Uterus (tissue), 4 donors: ENCODE measurements around the gene NTRK3. TPM values are rescaled to one million over a fixed set of nuclear protein-coding genes. Genes with fewer than 3 reads are reported as not detected.

Experiments
- DNase-seq, 2 donors: peaks; one replicate each; pipeline ENCODE4 v3.0.0-alpha.2; 2019 to 2020
- H3K27ac ChIP-seq, 2 donors: fragments of 200-600 bp; sonication (generic); 1 replicate in 1 of 2; 2 replicates in 1 of 2; pipeline ENCODE4 v1.5.1; 2016 to 2018
- H3K27me3 ChIP-seq, 2 donors: fragments of 200-600 bp; sonication (generic); one replicate each; pipeline ENCODE4 v1.5.1; 2018 to 2019; ENCODE audit warnings: control low read depth in 1 of 2
- H3K36me3 ChIP-seq, 2 donors: fragments of 200-600 bp; sonication (generic); one replicate each; pipeline ENCODE4 v1.5.1; 2019; ENCODE audit warnings: control low read depth in 1 of 2
- H3K4me1 ChIP-seq, 2 donors: fragments of 200-600 bp; sonication (generic); one replicate each; pipeline ENCODE4 v1.5.1; 2018 to 2019; ENCODE audit warnings: control low read depth in 1 of 2
- H3K4me3 ChIP-seq, 2 donors: fragments of 200-600 bp; sonication (generic); 1 replicate in 1 of 2; 2 replicates in 1 of 2; pipeline ENCODE4 v1.5.1; 2018 to 2019; ENCODE audit warnings: mild to moderate bottlenecking in 1 of 2
- H3K9me3 ChIP-seq, 2 donors: fragments of 200-600 bp; sonication (generic); one replicate each; pipeline ENCODE4 v1.5.1; 2019; ENCODE audit warnings: control low read depth in 1 of 2
- POLR2A ChIP-seq, 2 donors: fragments of 450-650 bp; IDR thresholded peaks; one replicate each; pipeline ENCODE4 v1.6.1; 2016; ENCODE audit warnings: antibody characterized with exemption in 2 of 2, mild to moderate bottlenecking in 1 of 2, moderate library complexity in 1 of 2
- intact Hi-C: fragments of 100-400 bp; cut with DNase I; formaldehyde crosslinking; loops from one replicate; pipeline ENCODE4 v1.15.1; 2023; ENCODE audit warnings: low total_unique reads
- total RNA-seq, 4 donors: library from RNA; depleted of rRNA in 3 of 4; stranded (reverse); fragments of >200 nt in 3 of 4; gene quantifications; one replicate each; pipeline versions ENCODE4 v1.1.0 to v1.2.4, GENCODE V29; 2014 to 2023
- TF ChIP-seq, protein P1 (sequence below), 4 experiments: fragments of 200-600 bp in 2 of 4; fragments of 450-650 bp in 2 of 4; sonication (generic) in 2 of 4; IDR thresholded peaks; one replicate each; pipeline ENCODE4 v1.5.1; 2016 to 2019; ENCODE audit warnings: antibody characterized with exemption in 4 of 4, mild to moderate bottlenecking in 2 of 4, moderate library complexity in 1 of 4
- donor health status: DM: yes; HTN: yes; CAD: no.

NTRK3 gene
- total RNA-seq, 4 donors from 2014 or later, result 6.9 to 47.0 (median 32.5) TPM

DNA sequence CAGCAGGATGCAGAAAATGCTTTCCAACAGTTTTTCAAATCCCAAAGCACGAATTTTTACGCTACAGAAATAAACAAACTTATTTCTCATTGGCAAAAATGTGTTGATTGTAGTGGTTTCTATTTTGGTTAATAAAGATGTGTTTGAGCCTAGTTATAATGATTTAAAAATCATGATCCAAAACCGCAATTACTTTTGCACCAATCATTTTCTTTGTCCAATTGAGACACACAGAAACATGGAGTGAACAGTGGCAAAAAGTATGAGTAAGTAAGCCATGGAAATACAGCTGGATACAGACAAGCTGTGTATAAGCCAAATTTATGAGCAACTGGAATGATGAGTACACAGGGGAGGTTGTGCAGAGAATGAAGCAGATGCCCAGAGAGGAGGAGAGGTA lies 427.9 kb downstream of the NTRK3 start:
- no peak for DNase-seq
- H3K27ac ChIP-seq, result no peak overlapping the region
- H3K36me3 ChIP-seq, result no peaks in the 10 kb centered on the region
- H3K4me3 ChIP-seq, result no peak overlapping the region
- intact Hi-C loops, result no loop called here
- no peaks in the 10 kb centered on the region for H3K27me3 ChIP-seq
- no peaks in the 10 kb centered on the region for H3K9me3 ChIP-seq
- TF ChIP-seq, protein P1, sequence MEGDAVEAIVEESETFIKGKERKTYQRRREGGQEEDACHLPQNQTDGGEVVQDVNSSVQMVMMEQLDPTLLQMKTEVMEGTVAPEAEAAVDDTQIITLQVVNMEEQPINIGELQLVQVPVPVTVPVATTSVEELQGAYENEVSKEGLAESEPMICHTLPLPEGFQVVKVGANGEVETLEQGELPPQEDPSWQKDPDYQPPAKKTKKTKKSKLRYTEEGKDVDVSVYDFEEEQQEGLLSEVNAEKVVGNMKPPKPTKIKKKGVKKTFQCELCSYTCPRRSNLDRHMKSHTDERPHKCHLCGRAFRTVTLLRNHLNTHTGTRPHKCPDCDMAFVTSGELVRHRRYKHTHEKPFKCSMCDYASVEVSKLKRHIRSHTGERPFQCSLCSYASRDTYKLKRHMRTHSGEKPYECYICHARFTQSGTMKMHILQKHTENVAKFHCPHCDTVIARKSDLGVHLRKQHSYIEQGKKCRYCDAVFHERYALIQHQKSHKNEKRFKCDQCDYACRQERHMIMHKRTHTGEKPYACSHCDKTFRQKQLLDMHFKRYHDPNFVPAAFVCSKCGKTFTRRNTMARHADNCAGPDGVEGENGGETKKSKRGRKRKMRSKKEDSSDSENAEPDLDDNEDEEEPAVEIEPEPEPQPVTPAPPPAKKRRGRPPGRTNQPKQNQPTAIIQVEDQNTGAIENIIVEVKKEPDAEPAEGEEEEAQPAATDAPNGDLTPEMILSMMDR (IDR thresholded peaks at IDR 0.05), result no peak
- TF ChIP-seq POLR2A (IDR thresholded peaks at IDR 0.05), result no peak
- no peaks in the 10 kb centered on the region for H3K4me1 ChIP-seq

DNA sequence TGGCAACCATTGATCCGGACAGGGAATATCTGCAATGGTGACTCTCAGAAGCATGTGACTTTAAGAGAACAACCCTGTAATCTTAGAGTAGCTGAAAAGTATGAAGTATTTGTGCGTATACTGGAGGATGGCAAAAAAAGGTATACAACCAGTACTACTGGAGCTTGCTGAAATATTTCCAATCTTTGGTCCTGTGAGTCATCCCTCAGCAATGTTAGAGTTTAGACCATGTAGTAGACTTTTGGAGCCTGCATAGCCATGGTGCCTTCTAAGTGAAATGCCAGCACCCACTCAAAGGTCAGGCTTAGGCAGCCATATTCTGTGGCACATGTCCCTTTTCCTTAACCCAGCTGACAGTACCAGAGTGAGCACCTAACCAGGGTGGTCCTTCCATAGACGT lies 429.4 kb downstream of the NTRK3 start:
- Histone ChIP-seq H3K27me3 (no peaks in the 10 kb centered on the region), H3K27ac (no peak overlapping the region), H3K9me3 (no peaks in the 10 kb centered on the region), H3K4me1 (no peaks in the 10 kb centered on the region), H3K4me3 (no peak overlapping the region), H3K36me3 (no peaks in the 10 kb centered on the region)
- intact Hi-C loops, result no loop called here
- no peak for TF ChIP-seq POLR2A (IDR thresholded peaks at IDR 0.05)
- TF ChIP-seq, protein P1 (IDR thresholded peaks at IDR 0.05), result no peak
- DNase-seq, result no peak

DNA sequence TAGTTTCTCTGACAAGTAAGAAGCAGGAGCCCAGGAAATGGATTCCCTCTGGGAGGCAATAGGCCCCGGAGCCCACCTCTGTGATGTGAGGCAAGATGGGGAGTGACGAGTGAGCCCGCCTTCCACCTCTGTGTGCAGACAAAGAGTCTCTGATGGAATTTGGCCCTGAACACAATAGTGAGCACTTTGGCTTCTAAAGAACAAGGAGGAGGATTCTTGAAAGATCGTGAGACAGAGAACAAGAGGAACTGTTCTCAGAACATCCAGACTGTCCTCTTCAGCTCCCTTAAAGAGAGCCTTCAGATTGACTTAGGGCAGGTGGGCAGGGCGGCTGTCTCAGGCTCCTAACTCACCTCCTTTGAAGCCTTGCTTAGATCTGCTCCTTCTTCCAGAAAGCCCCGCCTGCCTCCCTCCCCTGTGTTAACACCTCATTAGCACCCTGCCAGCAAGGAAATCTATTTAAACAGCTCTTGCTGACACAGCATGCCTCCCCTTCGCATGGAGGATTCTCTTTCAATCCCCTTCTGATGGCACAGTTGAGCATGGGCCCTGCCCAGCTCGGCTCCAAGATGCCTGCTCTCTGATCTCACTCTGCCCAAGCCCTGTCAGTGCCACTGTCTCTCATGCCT lies 430.3 kb downstream of the NTRK3 start:
- Histone ChIP-seq H3K9me3 (no peaks in the 10 kb centered on the region), H3K36me3 (no peaks in the 10 kb centered on the region), H3K4me1 (no peaks in the 10 kb centered on the region), H3K27ac (no peak overlapping the region), H3K27me3 (no peaks in the 10 kb centered on the region), H3K4me3 (no peak overlapping the region)
- TF ChIP-seq, protein P1 (IDR thresholded peaks at IDR 0.05), result no peak
- TF ChIP-seq POLR2A (IDR thresholded peaks at IDR 0.05), result no peak
- no peak for DNase-seq
- intact Hi-C loops, result no loop called here

DNA sequence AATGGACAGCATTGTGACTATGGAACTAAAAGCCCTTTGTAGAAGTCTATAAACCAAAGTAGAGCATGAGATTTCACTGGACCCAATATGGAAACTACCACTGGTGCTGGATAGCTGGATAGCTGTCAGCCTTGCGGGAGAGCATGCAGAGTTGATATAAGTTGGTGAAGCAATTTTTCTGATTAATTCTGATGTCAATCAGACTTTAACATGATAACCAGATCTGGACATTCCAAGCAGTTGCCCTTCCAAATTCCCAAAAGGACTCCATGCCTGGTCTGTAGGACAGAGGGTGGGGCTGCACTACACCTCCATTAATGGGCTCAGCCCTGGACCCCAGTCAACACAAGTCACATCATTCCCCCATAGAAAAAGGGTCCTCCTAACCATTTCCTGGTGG lies 437.8 kb downstream of the NTRK3 start:
- H3K36me3 ChIP-seq, result no peaks in the 10 kb centered on the region
- H3K27ac ChIP-seq, result no peak overlapping the region
- TF ChIP-seq, protein P1 (IDR thresholded peaks at IDR 0.05), result no peak
- TF ChIP-seq POLR2A (IDR thresholded peaks at IDR 0.05), result no peak
- intact Hi-C loops, result no loop called here
- H3K4me1 ChIP-seq, result no peaks in the 10 kb centered on the region
- no peak overlapping the region for H3K4me3 ChIP-seq
- no peaks in the 10 kb centered on the region for H3K9me3 ChIP-seq
- H3K27me3 ChIP-seq, result no peaks in the 10 kb centered on the region
- DNase-seq, result no peak

DNA sequence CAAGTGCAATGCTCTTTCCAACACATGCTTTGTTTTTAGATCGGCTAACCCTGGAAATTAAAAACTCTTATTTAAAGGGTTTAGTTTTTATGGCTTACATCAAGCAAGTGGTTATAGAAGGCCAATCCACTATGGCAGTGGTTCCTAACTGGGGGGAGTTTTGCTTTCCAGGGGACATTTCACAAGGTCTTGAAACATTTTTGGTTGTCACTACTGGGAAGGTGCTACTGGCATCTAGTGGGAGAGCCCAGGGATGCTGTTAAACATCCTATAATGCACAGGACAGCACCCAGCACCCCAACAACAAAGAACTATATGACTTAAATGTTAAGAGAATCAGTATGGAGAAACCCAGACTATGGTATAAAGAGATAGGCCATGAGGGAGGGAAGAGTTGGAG lies 439.0 kb downstream of the NTRK3 start:
- no peak overlapping the region for H3K4me3 ChIP-seq
- H3K27ac ChIP-seq, result no peak overlapping the region
- no peak for DNase-seq
- no peaks in the 10 kb centered on the region for H3K27me3 ChIP-seq
- no peaks in the 10 kb centered on the region for H3K4me1 ChIP-seq
- no peaks in the 10 kb centered on the region for H3K9me3 ChIP-seq
- TF ChIP-seq POLR2A (IDR thresholded peaks at IDR 0.05), result no peak
- no peaks in the 10 kb centered on the region for H3K36me3 ChIP-seq
- intact Hi-C loops, result no loop called here

DNA sequence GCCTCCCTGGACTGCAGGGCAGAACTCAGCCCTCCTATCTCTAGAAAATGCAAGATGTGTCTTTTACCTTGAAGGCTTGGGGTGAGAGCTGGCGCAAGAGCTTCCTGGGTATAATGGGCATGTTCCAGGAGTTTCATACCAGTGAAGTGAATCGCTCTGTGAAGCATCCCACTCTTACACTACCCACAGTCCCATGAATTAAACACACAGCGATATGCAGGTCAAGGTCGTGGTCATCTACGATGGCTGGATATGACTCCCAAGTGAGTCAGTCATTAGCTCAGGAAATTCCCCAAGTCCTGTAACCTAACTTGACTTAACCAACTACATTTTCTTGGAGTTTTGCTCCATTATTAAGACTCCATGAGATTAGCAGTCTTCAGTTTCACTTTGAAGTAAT lies 439.7 kb downstream of the NTRK3 start:
- H3K9me3 ChIP-seq, result no peaks in the 10 kb centered on the region
- H3K27me3 ChIP-seq, result no peaks in the 10 kb centered on the region
- H3K4me3 ChIP-seq, result no peak overlapping the region
- no peaks in the 10 kb centered on the region for H3K36me3 ChIP-seq
- intact Hi-C loops, result no loop called here
- TF ChIP-seq, protein P1 (IDR thresholded peaks at IDR 0.05), result no peak
- TF ChIP-seq POLR2A (IDR thresholded peaks at IDR 0.05), result no peak
- no peaks in the 10 kb centered on the region for H3K4me1 ChIP-seq
- no peak overlapping the region for H3K27ac ChIP-seq
- DNase-seq, result no peak
